ENCODE measurements around the gene HDDC2. TPM values are rescaled to one million over a fixed set of nuclear protein-coding genes. Genes with fewer than 3 reads are reported as not detected.
A peak's percentile ranks its signal among the peaks of the same experiment; 100 is the strongest.

The HDDC2 gene
- 106 TPM for polyA plus RNA-seq (2012; ENCODE audit: insufficient read depth, insufficient read length, low read depth)

- peaks cover 28% of the 10 kb centered on the region for H3K36me3 ChIP-seq
- H3K4me3 ChIP-seq (ENCODE audit: low read depth, low read length): peak within 1 kb of the TSS; percentile 59
- H3K4me1 ChIP-seq: no peaks in the 10 kb centered on the region
- TF ChIP-seq, protein P1, sequence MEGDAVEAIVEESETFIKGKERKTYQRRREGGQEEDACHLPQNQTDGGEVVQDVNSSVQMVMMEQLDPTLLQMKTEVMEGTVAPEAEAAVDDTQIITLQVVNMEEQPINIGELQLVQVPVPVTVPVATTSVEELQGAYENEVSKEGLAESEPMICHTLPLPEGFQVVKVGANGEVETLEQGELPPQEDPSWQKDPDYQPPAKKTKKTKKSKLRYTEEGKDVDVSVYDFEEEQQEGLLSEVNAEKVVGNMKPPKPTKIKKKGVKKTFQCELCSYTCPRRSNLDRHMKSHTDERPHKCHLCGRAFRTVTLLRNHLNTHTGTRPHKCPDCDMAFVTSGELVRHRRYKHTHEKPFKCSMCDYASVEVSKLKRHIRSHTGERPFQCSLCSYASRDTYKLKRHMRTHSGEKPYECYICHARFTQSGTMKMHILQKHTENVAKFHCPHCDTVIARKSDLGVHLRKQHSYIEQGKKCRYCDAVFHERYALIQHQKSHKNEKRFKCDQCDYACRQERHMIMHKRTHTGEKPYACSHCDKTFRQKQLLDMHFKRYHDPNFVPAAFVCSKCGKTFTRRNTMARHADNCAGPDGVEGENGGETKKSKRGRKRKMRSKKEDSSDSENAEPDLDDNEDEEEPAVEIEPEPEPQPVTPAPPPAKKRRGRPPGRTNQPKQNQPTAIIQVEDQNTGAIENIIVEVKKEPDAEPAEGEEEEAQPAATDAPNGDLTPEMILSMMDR (IDR thresholded peaks at IDR 0.05; ENCODE audit: low read depth, low read length): no peak
- no peaks in the 10 kb centered on the region; the same call in 1 of the 2 replicates for H3K27me3 ChIP-seq
- peak; percentile 70 for DNase-seq
- no peaks in the 10 kb centered on the region for H3K9me3 ChIP-seq
Observed at GRCh38 chr6:125301435-125302391, at the start of gene HDDC2. Gene HDDC2, minus strand, starts transcription at chr6:125301967. Its CDS starts 35 bp downstream, at chr6:125301932.

- no peaks in the 10 kb centered on the region for H3K36me3 ChIP-seq
- no peak for DNase-seq
- H3K4me1 ChIP-seq: no peaks in the 10 kb centered on the region
- H3K27me3 ChIP-seq: peaks cover 19% of the 10 kb centered on the region
- TF ChIP-seq, protein P1 (IDR thresholded peaks at IDR 0.05; ENCODE audit: low read depth, low read length): no peak
- no peaks in the 10 kb centered on the region for H3K9me3 ChIP-seq
- no peak overlapping the region for H3K4me3 ChIP-seq (ENCODE audit: low read depth, low read length)
Observed at GRCh38 chr6:125346926-125347563, 45.3 kb upstream of the HDDC2 start.

GRCh38 chr6:125346201-125346925 lies 44.6 kb upstream of the HDDC2 start:
- Histone ChIP-seq H3K4me3 (ENCODE audit: low read depth, low read length) (no peak overlapping the region), H3K9me3 (no peaks in the 10 kb centered on the region), H3K27me3 (peaks cover 19% of the 10 kb centered on the region), H3K4me1 (no peaks in the 10 kb centered on the region), H3K36me3 (no peaks in the 10 kb centered on the region)
- TF ChIP-seq, protein P1 (IDR thresholded peaks at IDR 0.05; ENCODE audit: low read depth, low read length): no peak
- DNase-seq: no peak

DNA sequence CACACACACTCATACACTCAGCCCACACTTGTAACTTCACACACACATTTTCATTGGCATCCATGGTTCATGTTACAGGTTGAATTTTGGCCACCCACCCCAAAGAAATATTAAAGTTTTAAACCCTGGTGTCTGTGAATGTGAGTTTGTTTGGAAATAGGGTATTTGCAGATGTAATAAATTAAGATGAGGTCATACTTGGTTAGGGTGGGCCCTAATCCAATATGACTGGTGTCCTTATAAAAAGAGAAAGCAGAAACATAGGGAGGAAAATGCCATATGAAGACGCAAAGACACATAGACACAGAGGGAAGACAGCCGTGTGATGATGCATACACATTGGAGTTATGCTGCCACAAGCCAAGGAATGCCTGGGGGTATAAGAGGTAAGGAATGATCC lies 39.7 kb upstream of the HDDC2 start:
- H3K4me1 ChIP-seq: no peaks in the 10 kb centered on the region
- H3K9me3 ChIP-seq: no peaks in the 10 kb centered on the region
- no peaks in the 10 kb centered on the region for H3K36me3 ChIP-seq
- H3K27me3 ChIP-seq: peaks cover 10% of the 10 kb centered on the region
- TF ChIP-seq, protein P1 (IDR thresholded peaks at IDR 0.05; ENCODE audit: low read depth, low read length): no peak
- DNase-seq: no peak
- no peak overlapping the region for H3K4me3 ChIP-seq (ENCODE audit: low read depth, low read length)

DNA sequence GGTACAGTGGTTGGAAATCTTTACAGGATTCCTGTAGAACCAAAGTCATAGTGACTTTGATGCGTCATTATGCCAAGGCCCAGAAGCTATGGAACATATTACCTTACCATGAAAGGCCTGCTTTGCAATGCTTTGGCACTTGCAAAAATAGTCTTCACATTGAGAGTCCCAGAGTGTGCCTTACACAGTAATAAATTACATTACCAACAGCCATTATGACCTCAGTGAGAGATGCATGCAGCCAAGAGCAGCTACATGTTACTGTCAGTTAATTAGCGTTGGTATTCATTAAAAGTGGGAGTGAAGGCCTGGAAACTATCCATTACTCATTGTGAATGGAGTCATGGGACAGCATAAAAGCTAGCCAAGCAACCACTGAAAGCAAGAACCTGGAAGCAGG lies 39.2 kb upstream of the HDDC2 start:
- Histone ChIP-seq H3K9me3 (no peaks in the 10 kb centered on the region), H3K36me3 (no peaks in the 10 kb centered on the region), H3K27me3 (peaks cover 5% of the 10 kb centered on the region), H3K4me3 (ENCODE audit: low read depth, low read length) (no peak overlapping the region), H3K4me1 (no peaks in the 10 kb centered on the region)
- no peak for DNase-seq
- TF ChIP-seq, protein P1 (IDR thresholded peaks at IDR 0.05; ENCODE audit: low read depth, low read length): no peak

Measured in BE2C (cell line).